ENCODE data around the gene CDT1.

CDT1 gene

GRCh38 chr16:88759245-88759975 lies 44.2 kb upstream of the CDT1 start:
- peak; percentile 31; the same call in 1 of the 2 replicates for TF ChIP-seq CTCF (IDR thresholded peaks at IDR 0.05; ENCODE audit: control insufficient read depth, extremely low read depth, insufficient read depth)
- peak; percentile 87 for DNase-seq (ENCODE audit: low read depth)
- H3K4me3 ChIP-seq (ENCODE audit: low read depth, low read length), result peak overlapping the region; percentile 55

DNA sequence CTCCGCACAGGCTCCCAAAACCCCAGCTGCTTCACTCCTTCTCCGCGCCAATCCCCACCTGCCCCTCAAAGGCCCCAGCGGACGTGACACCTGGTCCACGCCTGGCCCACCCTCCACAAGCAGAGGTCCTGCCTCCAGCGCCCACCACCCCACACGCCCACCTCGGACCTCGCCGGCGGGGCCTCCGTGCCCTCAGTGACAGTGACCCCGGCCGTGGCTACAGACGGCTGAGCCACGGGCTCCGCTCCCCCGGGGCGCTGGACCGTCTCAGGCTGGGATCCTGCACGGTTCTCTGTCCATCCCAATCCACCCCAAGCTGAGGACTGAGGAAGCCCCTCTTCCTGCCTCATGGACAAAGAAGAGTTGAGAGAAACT lies 43.6 kb upstream of the CDT1 start:
- no peak for DNase-seq (ENCODE audit: low read depth)
- TF ChIP-seq CTCF (IDR thresholded peaks at IDR 0.05; ENCODE audit: control insufficient read depth, extremely low read depth, insufficient read depth), result no peak
- H3K4me3 ChIP-seq (ENCODE audit: low read depth, low read length), result peak overlapping the region; percentile 55

- TF ChIP-seq CTCF (IDR thresholded peaks at IDR 0.05; ENCODE audit: control insufficient read depth, extremely low read depth, insufficient read depth), result no peak
- H3K4me3 ChIP-seq (ENCODE audit: low read depth, low read length), result peak overlapping the region; percentile 55
- peak; percentile 96 for DNase-seq (ENCODE audit: low read depth)
Measured at GRCh38 chr16:88760424-88761142, 43.0 kb upstream of the CDT1 start.

DNA sequence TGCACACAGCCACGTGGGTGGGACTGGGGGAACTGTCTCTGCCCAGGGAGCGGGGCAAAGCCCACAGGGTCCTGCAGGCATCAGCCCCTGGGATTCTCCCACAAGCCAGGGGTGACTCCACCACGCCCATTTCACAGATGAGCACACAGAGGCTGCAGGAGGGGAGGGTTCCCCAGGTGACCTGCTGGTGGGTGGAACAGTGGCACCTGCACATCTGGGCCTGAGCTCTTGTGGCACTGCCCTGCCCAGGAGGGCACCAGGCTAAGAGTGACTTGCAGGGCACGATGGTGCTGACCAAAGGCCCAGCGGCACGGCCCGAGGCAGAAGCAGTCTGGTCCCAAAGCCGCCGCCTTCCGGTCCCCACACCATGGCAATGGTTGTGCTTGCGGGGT lies 42.5 kb upstream of the CDT1 start:
- no peak for DNase-seq (ENCODE audit: low read depth)
- no peak for TF ChIP-seq CTCF (IDR thresholded peaks at IDR 0.05; ENCODE audit: control insufficient read depth, extremely low read depth, insufficient read depth)
- H3K4me3 ChIP-seq (ENCODE audit: low read depth, low read length), result peak overlapping the region; percentile 2; the same call in 1 of the 2 replicates

- DNase-seq (ENCODE audit: low read depth), result no peak
- no peak for TF ChIP-seq CTCF (IDR thresholded peaks at IDR 0.05; ENCODE audit: control insufficient read depth, extremely low read depth, insufficient read depth)
- no peak overlapping the region for H3K4me3 ChIP-seq (ENCODE audit: low read depth, low read length)
Measured at GRCh38 chr16:88761830-88762229, 41.8 kb upstream of the CDT1 start.

DNA sequence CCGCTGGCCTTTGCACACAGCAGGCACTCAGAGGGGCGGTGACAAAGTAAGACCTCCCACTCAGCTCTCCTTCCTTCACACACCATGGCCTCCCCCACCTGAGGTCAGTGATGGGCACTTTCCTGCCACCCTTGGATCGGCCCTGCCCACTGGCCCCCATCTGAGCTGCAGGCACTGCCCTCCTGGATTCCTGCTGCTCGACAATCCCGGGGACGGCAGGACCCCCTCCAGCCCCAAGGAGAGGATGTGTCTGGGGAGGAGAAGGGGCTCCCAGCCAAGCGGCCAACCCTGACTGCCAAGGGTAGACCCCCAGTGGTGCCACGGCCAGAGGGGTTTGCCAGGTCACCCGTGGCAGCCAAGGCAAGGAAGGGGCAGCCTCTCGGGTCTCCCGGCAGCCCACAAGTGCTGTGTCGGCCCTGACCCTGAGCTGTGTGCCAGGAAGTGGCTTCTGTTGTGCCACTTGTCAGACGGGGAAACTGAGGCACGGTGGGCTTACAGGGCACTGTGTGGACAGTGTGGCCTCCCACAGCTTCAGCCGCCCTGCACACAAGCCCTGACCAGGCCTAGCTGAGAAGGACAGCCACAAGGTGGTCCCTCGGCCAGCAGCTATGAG lies 41.2 kb upstream of the CDT1 start:
- no peak for TF ChIP-seq CTCF (IDR thresholded peaks at IDR 0.05; ENCODE audit: control insufficient read depth, extremely low read depth, insufficient read depth)
- peak overlapping the region; percentile 17; the same call in 1 of the 2 replicates for H3K4me3 ChIP-seq (ENCODE audit: low read depth, low read length)
- DNase-seq (ENCODE audit: low read depth), result no peak

Data from LNCaP clone FGC (cell line).